Ishikawa (cell line): ENCODE data around the gene KCNG2.

ENCODE experiments used
- CEBPB ChIP-seq: IDR thresholded peaks from 2 replicates; pipeline ENCODE4 v1.6.1; 2012
- CREB1 ChIP-seq: IDR thresholded peaks from 2 replicates; pipeline ENCODE4 v1.6.1; 2012; ENCODE audit warnings: low read depth
- EGR1 ChIP-seq: IDR thresholded peaks from 2 replicates; pipeline ENCODE4 v1.6.1; 2012
- EP300 ChIP-seq: IDR thresholded peaks from 2 replicates; pipeline ENCODE4 v1.6.1; 2012; ENCODE audit warnings: borderline replicate concordance
- FOXM1 ChIP-seq: IDR thresholded peaks from 2 replicates; pipeline ENCODE4 v1.6.1; 2012; ENCODE audit warnings: low read depth, borderline replicate concordance
- NFIC ChIP-seq: IDR thresholded peaks from 2 replicates; pipeline ENCODE4 v1.6.1; 2012
- RAD21 ChIP-seq: IDR thresholded peaks from 2 replicates; pipeline ENCODE4 v1.6.1; 2012; ENCODE audit warnings: low read depth
- TAF1 ChIP-seq: IDR thresholded peaks from 2 replicates; pipeline ENCODE4 v1.6.1; 2012; ENCODE audit warnings: low read depth, mild to moderate bottlenecking
- TCF12 ChIP-seq: IDR thresholded peaks from 2 replicates; pipeline ENCODE4 v1.6.1; 2012; ENCODE audit warnings: low read depth
- TEAD4 ChIP-seq: IDR thresholded peaks from 2 replicates; pipeline ENCODE4 v1.6.1; 2012
- YY1 ChIP-seq: IDR thresholded peaks from 2 replicates; pipeline ENCODE4 v1.6.1; 2012; ENCODE audit warnings: low read depth
- ZBTB7A ChIP-seq: IDR thresholded peaks from 2 replicates; pipeline ENCODE4 v1.6.1; 2012; ENCODE audit warnings: low read depth
- TF ChIP-seq, protein P1 (sequence below): IDR thresholded peaks from 2 replicates; pipeline ENCODE4 v1.6.1; 2012; ENCODE audit warnings: low read depth, mild to moderate bottlenecking
- TF ChIP-seq, protein P2 (sequence below): IDR thresholded peaks from 2 replicates; pipeline ENCODE4 v1.6.1; 2012
- TF ChIP-seq, protein P3 (sequence below): IDR thresholded peaks from 2 replicates; pipeline ENCODE4 v1.6.1; 2012

KCNG2 gene

DNA sequence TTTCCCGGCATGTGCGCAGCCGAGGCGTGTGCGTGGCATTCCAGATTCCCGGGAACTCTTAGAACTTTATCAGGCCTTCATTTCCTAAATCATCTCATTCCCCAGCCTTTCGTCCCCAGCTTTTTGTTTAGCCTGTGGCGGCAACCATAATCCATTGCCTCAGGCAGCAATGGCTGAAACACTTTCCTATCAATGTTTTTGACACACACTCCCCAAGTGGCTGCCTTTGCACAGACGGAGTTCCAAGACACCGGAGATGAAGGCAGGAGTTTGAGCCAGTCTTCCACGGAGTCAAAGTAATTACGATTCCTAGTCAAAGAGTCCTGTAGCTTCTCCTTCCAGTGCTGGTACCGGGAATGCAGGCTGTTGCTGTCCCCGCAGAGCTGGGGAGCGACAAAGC is 64.8 kb downstream of the KCNG2 start:
- TF ChIP-seq, protein P1, sequence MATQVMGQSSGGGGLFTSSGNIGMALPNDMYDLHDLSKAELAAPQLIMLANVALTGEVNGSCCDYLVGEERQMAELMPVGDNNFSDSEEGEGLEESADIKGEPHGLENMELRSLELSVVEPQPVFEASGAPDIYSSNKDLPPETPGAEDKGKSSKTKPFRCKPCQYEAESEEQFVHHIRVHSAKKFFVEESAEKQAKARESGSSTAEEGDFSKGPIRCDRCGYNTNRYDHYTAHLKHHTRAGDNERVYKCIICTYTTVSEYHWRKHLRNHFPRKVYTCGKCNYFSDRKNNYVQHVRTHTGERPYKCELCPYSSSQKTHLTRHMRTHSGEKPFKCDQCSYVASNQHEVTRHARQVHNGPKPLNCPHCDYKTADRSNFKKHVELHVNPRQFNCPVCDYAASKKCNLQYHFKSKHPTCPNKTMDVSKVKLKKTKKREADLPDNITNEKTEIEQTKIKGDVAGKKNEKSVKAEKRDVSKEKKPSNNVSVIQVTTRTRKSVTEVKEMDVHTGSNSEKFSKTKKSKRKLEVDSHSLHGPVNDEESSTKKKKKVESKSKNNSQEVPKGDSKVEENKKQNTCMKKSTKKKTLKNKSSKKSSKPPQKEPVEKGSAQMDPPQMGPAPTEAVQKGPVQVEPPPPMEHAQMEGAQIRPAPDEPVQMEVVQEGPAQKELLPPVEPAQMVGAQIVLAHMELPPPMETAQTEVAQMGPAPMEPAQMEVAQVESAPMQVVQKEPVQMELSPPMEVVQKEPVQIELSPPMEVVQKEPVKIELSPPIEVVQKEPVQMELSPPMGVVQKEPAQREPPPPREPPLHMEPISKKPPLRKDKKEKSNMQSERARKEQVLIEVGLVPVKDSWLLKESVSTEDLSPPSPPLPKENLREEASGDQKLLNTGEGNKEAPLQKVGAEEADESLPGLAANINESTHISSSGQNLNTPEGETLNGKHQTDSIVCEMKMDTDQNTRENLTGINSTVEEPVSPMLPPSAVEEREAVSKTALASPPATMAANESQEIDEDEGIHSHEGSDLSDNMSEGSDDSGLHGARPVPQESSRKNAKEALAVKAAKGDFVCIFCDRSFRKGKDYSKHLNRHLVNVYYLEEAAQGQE = no peak

DNA sequence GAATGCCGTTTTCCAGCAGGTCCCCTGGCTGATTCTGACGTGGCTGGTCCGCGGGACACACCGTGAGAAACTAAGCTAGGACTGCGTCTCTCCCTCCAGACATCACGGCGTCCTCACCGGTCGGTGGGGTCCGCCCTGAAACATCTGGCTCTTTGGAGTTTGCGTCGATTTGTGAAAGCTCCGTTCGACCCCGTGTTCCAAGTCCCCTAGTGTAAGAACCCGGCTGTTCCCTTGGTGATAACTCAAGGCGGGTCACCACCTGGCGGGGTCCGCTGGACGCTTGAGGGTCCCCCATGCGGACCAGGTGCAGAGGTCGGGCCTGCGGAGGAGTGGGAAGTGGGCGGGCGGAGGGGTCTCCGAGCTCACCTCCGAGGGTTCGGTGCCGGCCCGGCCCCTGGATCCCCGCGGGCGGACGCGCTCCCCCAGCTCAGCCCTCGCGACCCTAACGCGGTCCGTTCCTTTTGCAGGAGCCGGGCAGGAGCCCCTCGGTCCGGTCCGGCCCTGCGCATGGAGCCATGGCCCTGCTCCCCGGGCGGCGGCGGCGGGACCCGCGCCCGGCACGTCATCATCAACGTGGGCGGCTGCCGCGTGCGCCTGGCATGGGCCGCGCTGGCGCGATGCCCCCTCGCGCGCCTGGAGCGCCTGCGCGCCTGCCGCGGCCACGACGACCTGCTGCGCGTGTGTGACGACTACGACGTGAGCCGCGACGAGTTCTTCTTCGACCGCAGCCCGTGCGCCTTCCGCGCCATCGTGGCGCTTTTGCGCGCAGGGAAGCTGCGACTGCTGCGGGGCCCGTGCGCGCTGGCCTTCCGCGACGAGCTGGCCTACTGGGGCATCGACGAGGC is 65.6 kb downstream of the KCNG2 start:
- no peak for TF ChIP-seq CEBPB
- TF ChIP-seq EGR1 = no peak
- TF ChIP-seq RAD21 = no peak
- TF ChIP-seq TAF1 = no peak
- no peak for TF ChIP-seq ZBTB7A
- no peak for TF ChIP-seq FOXM1
- TF ChIP-seq, protein P2, sequence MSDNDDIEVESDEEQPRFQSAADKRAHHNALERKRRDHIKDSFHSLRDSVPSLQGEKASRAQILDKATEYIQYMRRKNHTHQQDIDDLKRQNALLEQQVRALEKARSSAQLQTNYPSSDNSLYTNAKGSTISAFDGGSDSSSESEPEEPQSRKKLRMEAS = no peak
- TF ChIP-seq CREB1 = no peak
- TF ChIP-seq YY1 = no peak
- no peak for TF ChIP-seq TCF12
- no peak for TF ChIP-seq TEAD4
- no peak for TF ChIP-seq EP300
- TF ChIP-seq, protein P1 = no peak
- TF ChIP-seq, protein P3, sequence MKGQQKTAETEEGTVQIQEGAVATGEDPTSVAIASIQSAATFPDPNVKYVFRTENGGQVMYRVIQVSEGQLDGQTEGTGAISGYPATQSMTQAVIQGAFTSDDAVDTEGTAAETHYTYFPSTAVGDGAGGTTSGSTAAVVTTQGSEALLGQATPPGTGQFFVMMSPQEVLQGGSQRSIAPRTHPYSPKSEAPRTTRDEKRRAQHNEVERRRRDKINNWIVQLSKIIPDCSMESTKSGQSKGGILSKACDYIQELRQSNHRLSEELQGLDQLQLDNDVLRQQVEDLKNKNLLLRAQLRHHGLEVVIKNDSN = no peak
- no peak for TF ChIP-seq NFIC

DNA sequence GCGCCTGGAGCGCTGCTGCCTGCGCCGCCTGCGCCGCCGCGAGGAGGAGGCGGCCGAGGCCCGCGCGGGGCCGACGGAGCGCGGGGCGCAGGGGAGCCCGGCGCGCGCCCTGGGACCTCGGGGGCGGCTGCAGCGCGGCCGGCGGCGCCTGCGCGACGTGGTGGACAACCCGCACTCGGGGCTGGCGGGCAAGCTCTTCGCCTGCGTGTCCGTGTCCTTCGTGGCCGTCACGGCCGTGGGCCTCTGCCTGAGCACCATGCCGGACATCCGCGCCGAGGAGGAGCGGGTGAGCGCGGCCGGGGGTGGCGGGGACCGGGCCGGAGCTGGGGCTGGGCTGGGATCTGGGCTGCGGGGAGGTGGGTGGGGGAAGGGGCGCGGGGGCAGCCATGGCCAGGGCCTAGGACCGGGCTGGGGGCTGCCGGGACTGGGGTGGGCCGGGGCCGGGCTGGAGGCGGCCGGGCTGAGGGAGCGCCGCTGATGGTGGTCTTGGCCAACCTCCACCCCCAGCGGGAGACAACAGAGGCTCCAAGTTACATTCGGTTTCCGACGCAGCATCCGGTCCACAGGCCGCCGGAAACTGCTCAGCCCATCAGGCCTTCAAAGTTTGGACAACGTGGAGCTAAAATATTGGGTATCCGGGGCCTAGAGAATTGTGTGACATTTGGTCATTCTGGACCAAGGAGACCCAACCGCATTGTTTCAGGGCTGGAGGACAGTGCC is 66.4 kb downstream of the KCNG2 start:
- no peak for TF ChIP-seq TCF12
- no peak for TF ChIP-seq RAD21
- no peak for TF ChIP-seq FOXM1
- TF ChIP-seq EGR1 = no peak
- TF ChIP-seq, protein P3 = no peak
- TF ChIP-seq ZBTB7A = no peak
- TF ChIP-seq TEAD4 = no peak
- TF ChIP-seq, protein P1 = no peak
- no peak for TF ChIP-seq CREB1
- TF ChIP-seq NFIC = no peak

DNA sequence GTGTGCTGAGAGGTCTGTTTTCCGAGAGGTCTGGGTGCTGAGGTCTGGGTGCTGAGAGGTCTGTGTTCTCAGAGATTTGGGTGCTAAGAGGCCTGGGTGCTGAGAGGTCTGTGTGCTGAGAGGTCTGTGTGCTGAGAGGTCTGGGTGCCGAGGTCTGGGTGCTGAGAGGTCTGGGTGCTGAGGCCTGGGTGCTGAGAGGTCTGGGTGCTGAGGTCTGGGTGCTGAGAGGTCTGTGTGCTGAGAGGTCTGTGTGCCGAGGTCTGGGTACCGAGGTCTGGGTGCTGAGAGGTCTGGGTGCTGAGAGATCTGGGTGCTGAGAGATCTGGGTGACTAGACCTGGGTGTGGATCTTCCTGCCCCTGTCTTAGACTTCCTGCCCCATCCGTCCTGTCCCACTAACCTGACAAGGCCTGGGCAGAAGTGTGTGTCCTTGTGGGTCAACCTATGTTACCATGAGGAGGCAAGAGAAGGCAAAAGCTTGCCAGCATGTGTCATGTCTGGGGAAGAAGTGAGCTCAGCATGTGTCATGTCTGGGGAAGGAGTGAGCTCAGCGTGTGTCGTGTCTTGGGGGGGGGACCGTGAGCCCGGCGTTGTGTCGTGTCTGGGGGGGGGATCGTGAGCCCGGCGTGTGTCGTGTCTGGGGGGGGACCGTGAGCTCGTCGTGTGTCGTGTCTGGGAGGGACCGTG is 69.3 kb downstream of the KCNG2 start:
- TF ChIP-seq CREB1 = no peak
- TF ChIP-seq, protein P3 = no peak
- no peak for TF ChIP-seq EP300
- TF ChIP-seq, protein P1 = no peak
- no peak for TF ChIP-seq NFIC
- TF ChIP-seq EGR1 = no peak
- TF ChIP-seq RAD21 = no peak
- TF ChIP-seq, protein P2 = no peak
- no peak for TF ChIP-seq TEAD4
- no peak for TF ChIP-seq YY1
- TF ChIP-seq TCF12 = no peak
- TF ChIP-seq ZBTB7A = no peak
- no peak for TF ChIP-seq CEBPB
- TF ChIP-seq TAF1 = no peak
- TF ChIP-seq FOXM1 = no peak
